HepG2 (cell line): Measurements from ENCODE around the gene CCDC142. TPM values are rescaled to one million over a fixed set of nuclear protein-coding genes. Genes with fewer than 3 reads are reported as not detected.

Experiments used
- ASH2L ChIP-seq: fragments of 300-600, 200-600 bp; sonication (generic); IDR thresholded peaks from 2 replicates; pipeline ENCODE4 v1.7.0; 2017; ENCODE audit warnings: low read depth, mild to moderate bottlenecking, moderate library complexity, mixed read lengths, low read length; ENCODE audit not compliant: insufficient read length
- FOXJ3 ChIP-seq: sonication (generic); formaldehyde crosslinking; IDR thresholded peaks from 2 replicates; pipeline ENCODE4 v1.4.0; 2020; ENCODE audit warnings: missing genetic modification reagents, mild to moderate bottlenecking, borderline replicate concordance
- FOXM1 ChIP-seq: sonication (generic); formaldehyde crosslinking; IDR thresholded peaks from 2 replicates; pipeline ENCODE4 v1.5.0; 2020; ENCODE audit warnings: missing genetic modification reagents
- GPN1 ChIP-seq: sonication (generic); formaldehyde crosslinking; IDR thresholded peaks from 2 replicates; pipeline ENCODE4 v1.5.1; 2020; ENCODE audit warnings: missing genetic modification reagents, borderline replicate concordance
- KMT2A ChIP-seq: sonication (generic); formaldehyde crosslinking; IDR thresholded peaks from 2 replicates; pipeline ENCODE4 v1.4.0; 2020; ENCODE audit warnings: missing genetic modification reagents
- MEIS1 ChIP-seq: sonication (generic); formaldehyde crosslinking; IDR thresholded peaks from 2 replicates; pipeline ENCODE4 v1.9.0; 2021; ENCODE audit warnings: mild to moderate bottlenecking, missing genetic modification reagents, moderate library complexity, borderline replicate concordance
- MIXL1 ChIP-seq: IDR thresholded peaks from 2 replicates; pipeline ENCODE4 v1.6.1; 2016
- NBN ChIP-seq: fragments of 450-650 bp; conservative IDR thresholded peaks from 2 replicates; pipeline ENCODE4 v1.6.1; 2017
- NR1H2 ChIP-seq: sonication (generic); formaldehyde crosslinking; IDR thresholded peaks from 2 replicates; pipeline ENCODE4 v1.8.1; 2022; ENCODE audit warnings: low read depth, missing genetic modification reagents, borderline replicate concordance
- PCBP2 ChIP-seq: fragments of 200-400 bp; formaldehyde crosslinking; optimal IDR thresholded peaks from 2 replicates; pipeline ENCODE3; 2018; ENCODE audit warnings: low read length, low read depth; ENCODE audit not compliant: poor library complexity, severe bottlenecking
- PHF20 ChIP-seq: sonication (generic); formaldehyde crosslinking; IDR thresholded peaks from 2 replicates; pipeline ENCODE4 v1.5.0; 2020; ENCODE audit warnings: mild to moderate bottlenecking, missing genetic modification reagents
- RFX5 ChIP-seq: IDR thresholded peaks from 2 replicates; pipeline ENCODE4 v1.6.1; 2011; ENCODE audit warnings: low read depth, low read length, improper control_type of control experiment
- SALL2 ChIP-seq: sonication (generic); formaldehyde crosslinking; IDR thresholded peaks from 2 replicates; pipeline ENCODE4 v1.8.1; 2023; ENCODE audit warnings: mild to moderate bottlenecking, missing genetic modification reagents, inconsistent platforms
- SRSF4 ChIP-seq: fragments of 200-400 bp; formaldehyde crosslinking; IDR thresholded peaks from one replicate; pipeline ENCODE4 v1.6.1; 2018; ENCODE audit warnings: mild to moderate bottlenecking, low read depth, low read length, moderate library complexity; ENCODE audit not compliant: poor library complexity, severe bottlenecking
- TBX2 ChIP-seq: sonication (generic); formaldehyde crosslinking; IDR thresholded peaks from 2 replicates; pipeline ENCODE4 v1.5.0; 2020; ENCODE audit warnings: missing genetic modification reagents, mild to moderate bottlenecking, borderline replicate concordance
- ZKSCAN1 ChIP-seq: fragments of 150-350 bp; IDR thresholded peaks from 2 replicates; pipeline ENCODE4 v1.6.1; 2014; ENCODE audit warnings: low read length
- ZNF24 ChIP-seq: fragments of 450-650 bp; IDR thresholded peaks from 2 replicates; pipeline ENCODE4 v1.6.1; 2017; ENCODE audit warnings: antibody characterized with exemption, mild to moderate bottlenecking
- ZNF7 ChIP-seq: IDR thresholded peaks from 2 replicates; pipeline ENCODE4 v1.6.1; 2016; ENCODE audit warnings: missing biosample characterization, missing genetic modification reagents
- ZNF792 ChIP-seq: IDR thresholded peaks from 2 replicates; pipeline ENCODE4 v1.6.1; 2016
- ZNF841 ChIP-seq: sonication (generic); formaldehyde crosslinking; IDR thresholded peaks from 2 replicates; pipeline ENCODE4 v1.8.1; 2023; ENCODE audit warnings: missing genetic modification reagents, borderline replicate concordance
- ZNF879 ChIP-seq: sonication (generic); formaldehyde crosslinking; IDR thresholded peaks from 2 replicates; pipeline ENCODE4 v1.8.1; 2023; ENCODE audit warnings: missing genetic modification reagents
- polyA plus RNA-seq, 8 experiments: library from polyadenylated mRNA; depleted of rRNA in 3 of 8; stranded (reverse) in 7 of 8; unstranded in 1 of 8; fragments of >200 nt; fragmentation: Illumina TruSeq in 4 of 8; extraction: Trizol in 4 of 8; gene quantifications; 2 replicates each; pipeline versions ENCODE4 v1.2.1 to v1.2.3, GENCODE V29; 2011 to 2016; ENCODE audit warnings: low read depth in 4 of 8, missing spikeins in 1 of 8, mixed read lengths in 1 of 8; ENCODE audit not compliant: insufficient read depth in 1 of 8
- total RNA-seq, 5 experiments: library from RNA; depleted of rRNA; stranded (reverse); fragments of >200 nt; fragmentation: Illumina TruSeq; extraction: Trizol; gene quantifications; 2 replicates each; pipeline ENCODE4 v1.2.3, GENCODE V29; 2016; ENCODE audit warnings: low read depth in 1 of 5
- TF ChIP-seq, protein P1 (sequence below): sonication (generic); formaldehyde crosslinking; IDR thresholded peaks from 2 replicates; pipeline ENCODE4 v1.4.0; 2020; ENCODE audit warnings: missing genetic modification reagents
- TF ChIP-seq, protein P2 (sequence below): sonication (generic); formaldehyde crosslinking; IDR thresholded peaks from 2 replicates; pipeline ENCODE4; 2020; ENCODE audit warnings: missing genetic modification reagents, mild to moderate bottlenecking, borderline replicate concordance
- TF ChIP-seq, protein P3 (sequence below): sonication (generic); formaldehyde crosslinking; IDR thresholded peaks from 2 replicates; pipeline ENCODE4 v1.5.1; 2020; ENCODE audit warnings: mild to moderate bottlenecking, moderate library complexity, missing genetic modification reagents
- TF ChIP-seq, protein P4 (sequence below): IDR thresholded peaks from 2 replicates; pipeline ENCODE4 v1.6.1; 2018; ENCODE audit warnings: missing genetic modification reagents, mild to moderate bottlenecking, missing compliant biosample characterization

CCDC142 gene
- total and polyA plus RNA-seq, 2 of the 13 experiments (the other 11 are each of a cell fraction or from before 2014, with no cell fraction given): 14.7 to 30.4 TPM

DNA sequence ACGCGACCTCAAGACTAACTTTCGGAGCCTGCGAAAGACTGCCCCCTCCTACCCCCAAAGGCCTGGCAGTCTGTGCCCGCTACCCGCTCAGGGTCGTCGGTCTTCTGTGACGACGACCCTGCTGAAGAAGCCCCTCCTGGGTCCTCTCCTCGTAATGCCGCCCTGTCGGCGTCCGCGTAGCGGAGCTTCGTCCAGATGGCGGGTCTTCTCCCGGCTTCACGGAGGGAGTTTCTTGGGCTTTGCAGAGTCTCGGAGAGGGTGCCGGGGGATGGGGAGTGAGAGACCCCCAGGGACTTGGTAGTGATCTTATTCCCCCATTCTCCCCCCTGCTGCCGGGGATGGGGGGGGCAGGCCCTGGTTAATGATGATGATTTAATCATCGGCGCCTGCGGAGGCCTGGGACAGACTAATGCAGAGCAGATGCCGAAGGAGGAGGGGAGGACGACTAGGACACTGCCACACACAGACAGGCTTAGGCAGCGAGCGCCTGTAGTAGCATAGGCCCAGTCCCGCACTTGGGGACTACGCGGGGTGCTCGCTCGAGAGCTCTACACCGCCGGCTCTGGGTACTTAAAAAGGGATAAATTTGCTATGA is 25.2 kb upstream of the CCDC142 start (continued):
- TF ChIP-seq, protein P1, sequence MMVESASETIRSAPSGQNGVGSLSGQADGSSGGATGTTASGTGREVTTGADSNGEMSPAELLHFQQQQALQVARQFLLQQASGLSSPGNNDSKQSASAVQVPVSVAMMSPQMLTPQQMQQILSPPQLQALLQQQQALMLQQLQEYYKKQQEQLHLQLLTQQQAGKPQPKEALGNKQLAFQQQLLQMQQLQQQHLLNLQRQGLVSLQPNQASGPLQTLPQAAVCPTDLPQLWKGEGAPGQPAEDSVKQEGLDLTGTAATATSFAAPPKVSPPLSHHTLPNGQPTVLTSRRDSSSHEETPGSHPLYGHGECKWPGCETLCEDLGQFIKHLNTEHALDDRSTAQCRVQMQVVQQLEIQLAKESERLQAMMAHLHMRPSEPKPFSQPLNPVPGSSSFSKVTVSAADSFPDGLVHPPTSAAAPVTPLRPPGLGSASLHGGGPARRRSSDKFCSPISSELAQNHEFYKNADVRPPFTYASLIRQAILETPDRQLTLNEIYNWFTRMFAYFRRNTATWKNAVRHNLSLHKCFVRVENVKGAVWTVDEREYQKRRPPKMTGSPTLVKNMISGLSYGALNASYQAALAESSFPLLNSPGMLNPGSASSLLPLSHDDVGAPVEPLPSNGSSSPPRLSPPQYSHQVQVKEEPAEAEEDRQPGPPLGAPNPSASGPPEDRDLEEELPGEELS (CRISPR knock-in tag): 0 out of 2 replicates have a peak, but pooled peaks have one; percentile 4
- no peak for TF ChIP-seq ZNF879 (CRISPR knock-in tag)
- TF ChIP-seq ASH2L: peak; percentile 40
- TF ChIP-seq, protein P2, sequence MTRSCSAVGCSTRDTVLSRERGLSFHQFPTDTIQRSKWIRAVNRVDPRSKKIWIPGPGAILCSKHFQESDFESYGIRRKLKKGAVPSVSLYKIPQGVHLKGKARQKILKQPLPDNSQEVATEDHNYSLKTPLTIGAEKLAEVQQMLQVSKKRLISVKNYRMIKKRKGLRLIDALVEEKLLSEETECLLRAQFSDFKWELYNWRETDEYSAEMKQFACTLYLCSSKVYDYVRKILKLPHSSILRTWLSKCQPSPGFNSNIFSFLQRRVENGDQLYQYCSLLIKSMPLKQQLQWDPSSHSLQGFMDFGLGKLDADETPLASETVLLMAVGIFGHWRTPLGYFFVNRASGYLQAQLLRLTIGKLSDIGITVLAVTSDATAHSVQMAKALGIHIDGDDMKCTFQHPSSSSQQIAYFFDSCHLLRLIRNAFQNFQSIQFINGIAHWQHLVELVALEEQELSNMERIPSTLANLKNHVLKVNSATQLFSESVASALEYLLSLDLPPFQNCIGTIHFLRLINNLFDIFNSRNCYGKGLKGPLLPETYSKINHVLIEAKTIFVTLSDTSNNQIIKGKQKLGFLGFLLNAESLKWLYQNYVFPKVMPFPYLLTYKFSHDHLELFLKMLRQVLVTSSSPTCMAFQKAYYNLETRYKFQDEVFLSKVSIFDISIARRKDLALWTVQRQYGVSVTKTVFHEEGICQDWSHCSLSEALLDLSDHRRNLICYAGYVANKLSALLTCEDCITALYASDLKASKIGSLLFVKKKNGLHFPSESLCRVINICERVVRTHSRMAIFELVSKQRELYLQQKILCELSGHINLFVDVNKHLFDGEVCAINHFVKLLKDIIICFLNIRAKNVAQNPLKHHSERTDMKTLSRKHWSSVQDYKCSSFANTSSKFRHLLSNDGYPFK (CRISPR knock-in tag): no peak
- TF ChIP-seq ZNF24: no peak
- TF ChIP-seq FOXJ3: no peak
- no peak for TF ChIP-seq GPN1 (CRISPR knock-in tag)
- no peak for TF ChIP-seq RFX5
- no peak for TF ChIP-seq ZKSCAN1
- TF ChIP-seq, protein P3, sequence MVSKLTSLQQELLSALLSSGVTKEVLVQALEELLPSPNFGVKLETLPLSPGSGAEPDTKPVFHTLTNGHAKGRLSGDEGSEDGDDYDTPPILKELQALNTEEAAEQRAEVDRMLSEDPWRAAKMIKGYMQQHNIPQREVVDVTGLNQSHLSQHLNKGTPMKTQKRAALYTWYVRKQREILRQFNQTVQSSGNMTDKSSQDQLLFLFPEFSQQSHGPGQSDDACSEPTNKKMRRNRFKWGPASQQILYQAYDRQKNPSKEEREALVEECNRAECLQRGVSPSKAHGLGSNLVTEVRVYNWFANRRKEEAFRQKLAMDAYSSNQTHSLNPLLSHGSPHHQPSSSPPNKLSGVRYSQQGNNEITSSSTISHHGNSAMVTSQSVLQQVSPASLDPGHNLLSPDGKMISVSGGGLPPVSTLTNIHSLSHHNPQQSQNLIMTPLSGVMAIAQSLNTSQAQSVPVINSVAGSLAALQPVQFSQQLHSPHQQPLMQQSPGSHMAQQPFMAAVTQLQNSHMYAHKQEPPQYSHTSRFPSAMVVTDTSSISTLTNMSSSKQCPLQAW (CRISPR knock-in tag): no peak
- no peak for TF ChIP-seq KMT2A (CRISPR knock-in tag)
- TF ChIP-seq PCBP2: no peak
- no peak for TF ChIP-seq PHF20 (CRISPR knock-in tag)
- no peak for TF ChIP-seq ZNF7 (CRISPR knock-in tag)
- TF ChIP-seq NR1H2 (CRISPR knock-in tag): no peak
- no peak for TF ChIP-seq TBX2
- no peak for TF ChIP-seq NBN
- 0 out of 2 replicates have a peak, but pooled peaks have one; percentile 7 for TF ChIP-seq MIXL1 (CRISPR knock-in tag)
- no peak for TF ChIP-seq ZNF792 (CRISPR knock-in tag)
- TF ChIP-seq MEIS1 (CRISPR knock-in tag): no peak
- no peak for TF ChIP-seq SRSF4
- TF ChIP-seq FOXM1 (CRISPR knock-in tag): no peak
- no peak for TF ChIP-seq ZNF841 (CRISPR knock-in tag)
- TF ChIP-seq, protein P4, sequence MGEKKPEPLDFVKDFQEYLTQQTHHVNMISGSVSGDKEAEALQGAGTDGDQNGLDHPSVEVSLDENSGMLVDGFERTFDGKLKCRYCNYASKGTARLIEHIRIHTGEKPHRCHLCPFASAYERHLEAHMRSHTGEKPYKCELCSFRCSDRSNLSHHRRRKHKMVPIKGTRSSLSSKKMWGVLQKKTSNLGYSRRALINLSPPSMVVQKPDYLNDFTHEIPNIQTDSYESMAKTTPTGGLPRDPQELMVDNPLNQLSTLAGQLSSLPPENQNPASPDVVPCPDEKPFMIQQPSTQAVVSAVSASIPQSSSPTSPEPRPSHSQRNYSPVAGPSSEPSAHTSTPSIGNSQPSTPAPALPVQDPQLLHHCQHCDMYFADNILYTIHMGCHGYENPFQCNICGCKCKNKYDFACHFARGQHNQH (CRISPR knock-in tag): no peak
- no peak for TF ChIP-seq SALL2 (CRISPR knock-in tag)
